ENCODE measurements around the gene FCHSD2. TPM values are rescaled to one million over a fixed set of nuclear protein-coding genes. Genes with fewer than 3 reads are reported as not detected.

FCHSD2 gene
- total RNA-seq, 1 donor from 2014 or later = 43.4 TPM

DNA sequence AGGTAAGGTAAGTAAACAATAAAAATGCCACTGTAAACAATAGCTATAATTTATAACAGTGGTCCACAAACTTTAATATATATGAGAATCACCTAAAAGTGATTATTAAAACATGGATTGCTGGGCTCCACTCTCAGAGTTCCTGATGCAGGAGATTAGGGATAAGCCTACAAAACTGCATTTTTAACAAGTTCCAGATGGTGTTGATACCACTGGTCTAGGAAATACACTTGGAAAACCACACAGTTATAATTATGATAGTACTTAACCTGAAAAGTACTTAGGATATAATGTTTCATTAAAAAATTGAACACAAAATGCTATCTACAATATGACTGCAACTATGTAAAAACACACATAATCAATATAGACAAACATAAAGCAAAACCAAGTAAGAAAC, 20.4 kb downstream of the FCHSD2 start:
- Histone ChIP-seq H3K27me3 (ENCODE audit: low read depth) (no peaks in the 10 kb centered on the region), H3K27ac (replicated peaks) (no peak overlapping the region), H3K4me3 (no peak overlapping the region), H3K36me3 (peaks cover 23% of the 10 kb centered on the region), H3K4me1 (peaks cover 49% of the 10 kb centered on the region), H3K9me3 (replicated peaks) (peaks cover 14% of the 10 kb centered on the region)
- intact Hi-C loops (cut with micrococcal nuclease) = no loop called here
- TF ChIP-seq, protein P1, sequence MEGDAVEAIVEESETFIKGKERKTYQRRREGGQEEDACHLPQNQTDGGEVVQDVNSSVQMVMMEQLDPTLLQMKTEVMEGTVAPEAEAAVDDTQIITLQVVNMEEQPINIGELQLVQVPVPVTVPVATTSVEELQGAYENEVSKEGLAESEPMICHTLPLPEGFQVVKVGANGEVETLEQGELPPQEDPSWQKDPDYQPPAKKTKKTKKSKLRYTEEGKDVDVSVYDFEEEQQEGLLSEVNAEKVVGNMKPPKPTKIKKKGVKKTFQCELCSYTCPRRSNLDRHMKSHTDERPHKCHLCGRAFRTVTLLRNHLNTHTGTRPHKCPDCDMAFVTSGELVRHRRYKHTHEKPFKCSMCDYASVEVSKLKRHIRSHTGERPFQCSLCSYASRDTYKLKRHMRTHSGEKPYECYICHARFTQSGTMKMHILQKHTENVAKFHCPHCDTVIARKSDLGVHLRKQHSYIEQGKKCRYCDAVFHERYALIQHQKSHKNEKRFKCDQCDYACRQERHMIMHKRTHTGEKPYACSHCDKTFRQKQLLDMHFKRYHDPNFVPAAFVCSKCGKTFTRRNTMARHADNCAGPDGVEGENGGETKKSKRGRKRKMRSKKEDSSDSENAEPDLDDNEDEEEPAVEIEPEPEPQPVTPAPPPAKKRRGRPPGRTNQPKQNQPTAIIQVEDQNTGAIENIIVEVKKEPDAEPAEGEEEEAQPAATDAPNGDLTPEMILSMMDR (IDR thresholded peaks at IDR 0.05; ENCODE audit: borderline replicate concordance) = no peak
- no peak for DNase-seq

DNA sequence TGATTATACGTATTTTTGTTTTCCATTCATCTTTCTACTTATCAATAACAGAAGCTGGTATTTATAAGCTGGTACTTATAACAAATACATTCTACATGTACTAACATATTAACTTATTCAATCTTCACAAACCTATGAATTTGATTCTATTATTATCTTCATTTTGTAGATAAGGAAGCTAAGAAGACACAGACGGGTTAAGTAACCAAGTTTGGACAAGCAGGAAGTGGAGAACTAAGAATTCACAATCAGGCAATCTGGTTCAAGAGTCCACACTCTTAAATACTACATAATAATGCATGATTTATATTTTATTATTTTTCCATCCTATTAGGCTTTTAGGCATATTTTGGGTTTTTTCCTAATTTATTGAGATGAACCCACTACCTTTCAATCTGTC, 25.0 kb downstream of the FCHSD2 start:
- TF ChIP-seq, protein P1 (IDR thresholded peaks at IDR 0.05; ENCODE audit: borderline replicate concordance) = no peak
- no peaks in the 10 kb centered on the region for H3K27me3 ChIP-seq (ENCODE audit: low read depth)
- intact Hi-C loops (cut with micrococcal nuclease) = no loop called here
- H3K9me3 ChIP-seq (replicated peaks) = no peaks in the 10 kb centered on the region
- peaks cover 54% of the 10 kb centered on the region for H3K4me1 ChIP-seq
- DNase-seq = no peak
- peaks cover 21% of the 10 kb centered on the region for H3K36me3 ChIP-seq
- no peak overlapping the region for H3K27ac ChIP-seq (replicated peaks)
- H3K4me3 ChIP-seq = no peak overlapping the region

DNA sequence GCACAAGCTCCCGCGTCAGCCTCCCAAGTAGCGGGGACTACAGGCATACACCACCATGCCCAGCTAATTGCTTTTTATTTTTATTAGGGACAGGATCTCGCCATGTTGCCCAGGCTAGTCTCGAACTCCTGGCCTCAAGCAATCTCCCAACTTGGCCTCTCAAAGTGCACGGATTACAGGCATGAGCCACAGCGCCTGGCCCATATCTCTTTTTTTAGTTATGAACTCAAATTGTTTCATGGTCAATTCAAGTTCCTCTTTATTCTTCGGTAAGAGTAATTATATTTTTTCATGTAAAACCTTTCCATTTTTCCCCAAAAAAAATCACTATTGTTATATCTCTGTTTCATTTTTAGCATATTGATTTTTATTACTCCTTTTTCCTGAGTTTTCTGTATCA, 25.5 kb downstream of the FCHSD2 start:
- H3K36me3 ChIP-seq = peaks cover 21% of the 10 kb centered on the region
- no peak for DNase-seq
- TF ChIP-seq, protein P1 (IDR thresholded peaks at IDR 0.05; ENCODE audit: borderline replicate concordance) = no peak
- no peaks in the 10 kb centered on the region for H3K9me3 ChIP-seq (replicated peaks)
- peaks cover 50% of the 10 kb centered on the region for H3K4me1 ChIP-seq
- H3K27ac ChIP-seq (replicated peaks) = no peak overlapping the region
- intact Hi-C loops (cut with micrococcal nuclease) = no loop called here
- no peaks in the 10 kb centered on the region for H3K27me3 ChIP-seq (ENCODE audit: low read depth)
- no peak overlapping the region for H3K4me3 ChIP-seq

- Histone ChIP-seq H3K4me1 (peaks cover 42% of the 10 kb centered on the region), H3K9me3 (replicated peaks) (peaks cover under 1% of the 10 kb centered on the region), H3K4me3 (no peak overlapping the region), H3K27me3 (ENCODE audit: low read depth) (no peaks in the 10 kb centered on the region), H3K27ac (replicated peaks) (no peak overlapping the region), H3K36me3 (peaks cover 21% of the 10 kb centered on the region)
- TF ChIP-seq, protein P1 (IDR thresholded peaks at IDR 0.05; ENCODE audit: borderline replicate concordance) = no peak
- intact Hi-C loops (cut with micrococcal nuclease) = no loop called here
- DNase-seq = no peak
Measured at GRCh38 chr11:73114835-73115220, 27.3 kb downstream of the FCHSD2 start.

DNA sequence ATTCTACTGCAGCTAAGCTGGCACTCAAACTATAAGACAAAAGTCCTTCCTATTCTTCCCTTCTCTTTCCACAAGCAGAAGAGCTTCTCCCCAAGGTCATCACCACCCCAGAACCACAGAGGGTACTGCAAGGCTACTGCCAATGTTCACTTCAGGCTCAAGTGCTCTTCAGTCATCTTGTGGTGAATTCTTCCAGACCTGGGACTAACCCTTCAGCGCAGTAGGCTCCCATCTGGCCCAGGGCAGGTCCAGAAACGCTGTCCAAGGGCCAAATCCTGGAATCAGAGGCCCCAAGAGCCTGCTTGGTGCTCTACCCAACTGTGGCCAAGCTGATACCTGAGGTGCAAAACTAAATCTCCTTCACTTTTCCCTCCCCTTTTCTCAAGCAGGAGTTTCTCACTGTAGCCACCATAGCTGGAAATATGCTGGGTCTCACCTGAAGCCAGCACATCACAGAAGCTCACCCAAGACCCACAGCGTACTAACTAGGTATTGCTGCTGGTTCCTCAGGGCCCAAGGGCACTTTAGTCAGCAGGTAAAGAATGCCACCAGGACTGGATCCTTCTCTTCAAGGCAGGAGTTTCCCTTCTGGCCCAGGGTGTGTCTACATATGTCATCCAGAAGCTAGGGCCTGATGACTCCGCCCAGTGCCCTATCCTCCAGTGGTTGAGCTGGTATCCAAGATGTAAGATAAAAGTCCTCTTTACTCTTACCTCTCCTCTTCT, 27.8 kb downstream of the FCHSD2 start:
- Histone ChIP-seq H3K4me3 (no peak overlapping the region), H3K9me3 (replicated peaks) (peaks cover 3% of the 10 kb centered on the region), H3K36me3 (peaks cover 21% of the 10 kb centered on the region), H3K27me3 (ENCODE audit: low read depth) (no peaks in the 10 kb centered on the region), H3K27ac (replicated peaks) (no peak overlapping the region), H3K4me1 (peaks cover 39% of the 10 kb centered on the region)
- intact Hi-C loops (cut with micrococcal nuclease) = no loop called here
- no peak for DNase-seq
- TF ChIP-seq, protein P1 (IDR thresholded peaks at IDR 0.05; ENCODE audit: borderline replicate concordance) = no peak

Measured in left ventricle myocardium inferior (tissue), 1 donor.